ENCODE measurements around the gene TENM3. TPM values are rescaled to one million over a fixed set of nuclear protein-coding genes. Genes with fewer than 3 reads are reported as not detected.
A peak's percentile ranks its signal among the peaks of the same experiment; 100 is the strongest.
"Not testable (repeated sequence)": the region's sequence is repeated elsewhere in the genome, so short reads cannot be mapped to it uniquely, and the experiment has no call there.

Gene TENM3
- total RNA-seq, 1 donor from 2014 or later = 40.4 TPM

GRCh38 chr4:182238355-182238931, 4.8 kb upstream of the TENM3 start:
- TF ChIP-seq CTCF (IDR thresholded peaks at IDR 0.05; ENCODE audit: unreplicated experiment) = no peak
- Mint-ChIP-seq H3K4me1 (ENCODE audit: low read depth) (peaks cover 6% of the 10 kb centered on the region), H3K36me3 (ENCODE audit: insufficient read depth) (no peaks in the 10 kb centered on the region), H3K27me3 (peaks cover 21% of the 10 kb centered on the region), H3K9me3 (ENCODE audit: low read depth) (peaks cover 4% of the 10 kb centered on the region), H3K4me3 (ENCODE audit: low read depth) (no peak overlapping the region), H3K27ac (no peak overlapping the region)
- no peak for DNase-seq (ENCODE audit: low spot score, unreplicated experiment)

GRCh38 chr4:182240161-182241130, 2.8 kb upstream of the TENM3 start:
- no peak for TF ChIP-seq CTCF (IDR thresholded peaks at IDR 0.05; ENCODE audit: unreplicated experiment)
- Mint-ChIP-seq H3K36me3 (ENCODE audit: insufficient read depth) (no peaks in the 10 kb centered on the region), H3K27me3 (peaks cover 27% of the 10 kb centered on the region), H3K4me3 (ENCODE audit: low read depth) (no peak overlapping the region), H3K9me3 (ENCODE audit: low read depth) (peaks cover 4% of the 10 kb centered on the region), H3K27ac (peak overlapping the region; percentile 38), H3K4me1 (ENCODE audit: low read depth) (peaks cover 6% of the 10 kb centered on the region)
- DNase-seq (ENCODE audit: low spot score, unreplicated experiment) = no peak

- not testable (repeated sequence) for H3K4me1 Mint-ChIP-seq (ENCODE audit: low read depth); H3K36me3 Mint-ChIP-seq (ENCODE audit: insufficient read depth); DNase-seq (ENCODE audit: low spot score, unreplicated experiment); H3K27ac Mint-ChIP-seq; H3K4me3 Mint-ChIP-seq (ENCODE audit: low read depth); H3K9me3 Mint-ChIP-seq (ENCODE audit: low read depth)
- H3K27me3 Mint-ChIP-seq = peaks cover 36% of the 10 kb centered on the region
Measured at GRCh38 chr4:182242260-182242659, 942 bp upstream of the TENM3 start.

GRCh38 chr4:182242787-182243186, 415 bp upstream of the TENM3 start:
- Mint-ChIP-seq H3K27me3 (peaks cover 38% of the 10 kb centered on the region), H3K27ac (no peak overlapping the region), H3K9me3 (ENCODE audit: low read depth) (peaks cover 4% of the 10 kb centered on the region)

GRCh38 chr4:182245041-182245440, 1.8 kb downstream of the TENM3 start:
- DNase-seq (ENCODE audit: low spot score, unreplicated experiment) = no peak
- Mint-ChIP-seq H3K4me1 (ENCODE audit: low read depth) (peaks cover 6% of the 10 kb centered on the region), H3K4me3 (ENCODE audit: low read depth) (no peak overlapping the region), H3K36me3 (ENCODE audit: insufficient read depth) (no peaks in the 10 kb centered on the region), H3K9me3 (ENCODE audit: low read depth) (peaks cover 4% of the 10 kb centered on the region), H3K27ac (peak overlapping the region; percentile 35), H3K27me3 (peaks cover 37% of the 10 kb centered on the region)
- TF ChIP-seq CTCF (IDR thresholded peaks at IDR 0.05; ENCODE audit: unreplicated experiment) = no peak

More at GRCh38 chr4:182242787-182243186, 415 bp upstream of the TENM3 start:
- Mint-ChIP-seq H3K4me1 (ENCODE audit: low read depth) (peaks cover 6% of the 10 kb centered on the region), H3K4me3 (ENCODE audit: low read depth) (no peak overlapping the region), H3K36me3 (ENCODE audit: insufficient read depth) (no peaks in the 10 kb centered on the region)
- DNase-seq (ENCODE audit: low spot score, unreplicated experiment) = no peak
- no peak for TF ChIP-seq CTCF (IDR thresholded peaks at IDR 0.05; ENCODE audit: unreplicated experiment)

Measured in progenitor cell of endocrine pancreas (in vitro differentiated cells).